GM19438 (cell line): ENCODE measurements around the gene PITX3.

Source experiments
- ATAC-seq: cut with Tn5 transposase; IDR thresholded peaks from one replicate; pipeline ENCODE4 v1.9.1; 2021; ENCODE audit warnings: low read depth; ENCODE audit not compliant: unreplicated experiment

PITX3 gene

DNA sequence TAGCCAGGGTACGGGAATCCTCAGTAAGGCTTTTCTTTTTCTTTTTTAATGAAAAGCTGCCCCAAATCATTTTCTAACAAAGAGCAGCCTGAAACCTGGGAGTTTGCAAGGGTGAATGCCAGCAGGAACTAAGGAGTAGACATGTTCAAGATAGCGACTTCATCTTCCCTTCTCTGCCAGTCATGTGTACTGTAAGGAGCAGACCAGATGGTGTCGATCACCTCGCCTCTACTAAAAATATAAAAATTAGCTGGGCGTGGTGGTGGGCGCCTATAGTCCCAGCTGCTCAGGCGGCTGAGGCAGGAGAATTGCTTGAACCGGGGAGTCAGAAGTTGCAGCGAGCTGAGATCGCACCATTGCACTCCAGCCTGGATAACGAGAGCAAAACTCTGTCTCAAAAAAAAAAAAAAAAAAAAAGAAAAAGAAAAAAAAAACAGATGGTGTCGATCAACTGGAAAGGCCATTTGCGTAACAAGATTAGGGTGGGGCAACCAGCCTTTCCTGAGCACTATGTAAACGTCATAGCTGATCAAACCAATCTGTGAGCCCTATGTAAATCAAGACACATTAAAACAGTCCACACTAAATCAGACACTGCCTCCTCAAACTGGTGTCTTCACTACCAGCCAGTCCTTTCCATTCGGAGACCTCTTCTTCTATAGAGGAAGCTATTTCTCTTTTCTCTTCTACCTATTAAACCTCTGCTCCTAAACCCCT lies 55.3 kb downstream of the PITX3 start:
- ATAC-seq: no peak

- ATAC-seq: no peak
Observed at GRCh38 chr10:102185272-102185671, 56.0 kb downstream of the PITX3 start.

GRCh38 chr10:102184606-102185005 lies 56.7 kb downstream of the PITX3 start:
- no peak for ATAC-seq
